ENCODE measurements around the gene CPEB4. TPM values are rescaled to one million over a fixed set of nuclear protein-coding genes. Genes with fewer than 3 reads are reported as not detected.
A peak's percentile ranks its signal among the peaks of the same experiment; 100 is the strongest.

Gene CPEB4
- total and polyA plus RNA-seq, 10 of the 15 experiments (the other 5 are each of a cell fraction or from before 2014, with no cell fraction given), result 6.9 to 33.1 (median 20.4) TPM

DNA sequence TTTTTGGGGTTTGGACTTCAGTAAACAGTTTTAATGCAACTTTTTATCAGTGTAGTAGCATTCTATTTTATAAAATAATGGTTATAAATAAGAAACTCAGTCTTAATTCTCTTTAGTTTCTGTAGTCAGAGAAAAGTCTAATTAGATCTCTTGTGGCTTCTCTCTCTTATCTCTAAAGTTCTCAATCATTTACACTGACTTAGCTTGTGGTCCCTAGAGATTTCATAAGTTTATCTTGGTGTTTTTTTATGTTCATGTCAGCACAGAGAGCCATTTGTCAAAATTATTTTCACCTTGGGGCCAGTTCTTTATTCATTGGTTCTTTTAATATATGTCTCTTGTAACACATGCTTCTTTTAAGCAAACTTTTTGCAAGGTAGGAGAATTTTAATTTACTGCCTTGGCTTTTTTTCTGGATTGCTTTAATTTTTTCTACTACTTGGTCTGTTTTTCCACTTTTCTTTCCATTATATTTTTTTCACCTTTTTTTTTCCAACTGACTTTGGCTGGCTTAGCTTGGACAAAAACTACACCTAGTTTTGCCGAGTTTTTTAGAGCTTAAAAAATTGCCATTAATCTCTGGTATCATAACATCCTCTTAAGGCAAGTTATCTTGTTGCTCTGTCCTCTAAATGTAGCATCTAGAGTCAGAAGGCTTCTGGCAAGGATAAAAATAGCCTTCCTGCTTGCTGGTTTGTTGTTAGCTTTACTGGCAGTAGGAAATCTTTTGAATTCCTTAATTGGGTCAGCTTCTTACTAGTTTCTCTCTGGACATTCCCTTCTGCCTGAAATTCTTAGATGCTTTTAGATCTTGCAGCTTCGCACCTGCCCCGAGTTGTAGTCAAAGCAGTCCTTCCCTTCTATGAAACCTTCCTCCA lies 35.3 kb downstream of the CPEB4 start (continued):
- TF ChIP-seq, protein P1, sequence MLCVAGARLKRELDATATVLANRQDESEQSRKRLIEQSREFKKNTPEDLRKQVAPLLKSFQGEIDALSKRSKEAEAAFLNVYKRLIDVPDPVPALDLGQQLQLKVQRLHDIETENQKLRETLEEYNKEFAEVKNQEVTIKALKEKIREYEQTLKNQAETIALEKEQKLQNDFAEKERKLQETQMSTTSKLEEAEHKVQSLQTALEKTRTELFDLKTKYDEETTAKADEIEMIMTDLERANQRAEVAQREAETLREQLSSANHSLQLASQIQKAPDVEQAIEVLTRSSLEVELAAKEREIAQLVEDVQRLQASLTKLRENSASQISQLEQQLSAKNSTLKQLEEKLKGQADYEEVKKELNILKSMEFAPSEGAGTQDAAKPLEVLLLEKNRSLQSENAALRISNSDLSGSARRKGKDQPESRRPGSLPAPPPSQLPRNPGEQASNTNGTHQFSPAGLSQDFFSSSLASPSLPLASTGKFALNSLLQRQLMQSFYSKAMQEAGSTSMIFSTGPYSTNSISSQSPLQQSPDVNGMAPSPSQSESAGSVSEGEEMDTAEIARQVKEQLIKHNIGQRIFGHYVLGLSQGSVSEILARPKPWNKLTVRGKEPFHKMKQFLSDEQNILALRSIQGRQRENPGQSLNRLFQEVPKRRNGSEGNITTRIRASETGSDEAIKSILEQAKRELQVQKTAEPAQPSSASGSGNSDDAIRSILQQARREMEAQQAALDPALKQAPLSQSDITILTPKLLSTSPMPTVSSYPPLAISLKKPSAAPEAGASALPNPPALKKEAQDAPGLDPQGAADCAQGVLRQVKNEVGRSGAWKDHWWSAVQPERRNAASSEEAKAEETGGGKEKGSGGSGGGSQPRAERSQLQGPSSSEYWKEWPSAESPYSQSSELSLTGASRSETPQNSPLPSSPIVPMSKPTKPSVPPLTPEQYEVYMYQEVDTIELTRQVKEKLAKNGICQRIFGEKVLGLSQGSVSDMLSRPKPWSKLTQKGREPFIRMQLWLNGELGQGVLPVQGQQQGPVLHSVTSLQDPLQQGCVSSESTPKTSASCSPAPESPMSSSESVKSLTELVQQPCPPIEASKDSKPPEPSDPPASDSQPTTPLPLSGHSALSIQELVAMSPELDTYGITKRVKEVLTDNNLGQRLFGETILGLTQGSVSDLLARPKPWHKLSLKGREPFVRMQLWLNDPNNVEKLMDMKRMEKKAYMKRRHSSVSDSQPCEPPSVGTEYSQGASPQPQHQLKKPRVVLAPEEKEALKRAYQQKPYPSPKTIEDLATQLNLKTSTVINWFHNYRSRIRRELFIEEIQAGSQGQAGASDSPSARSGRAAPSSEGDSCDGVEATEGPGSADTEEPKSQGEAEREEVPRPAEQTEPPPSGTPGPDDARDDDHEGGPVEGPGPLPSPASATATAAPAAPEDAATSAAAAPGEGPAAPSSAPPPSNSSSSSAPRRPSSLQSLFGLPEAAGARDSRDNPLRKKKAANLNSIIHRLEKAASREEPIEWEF (IDR thresholded peaks at IDR 0.05; ENCODE audit: insufficient replicate concordance, low read depth, low read length), result no peak

DNA sequence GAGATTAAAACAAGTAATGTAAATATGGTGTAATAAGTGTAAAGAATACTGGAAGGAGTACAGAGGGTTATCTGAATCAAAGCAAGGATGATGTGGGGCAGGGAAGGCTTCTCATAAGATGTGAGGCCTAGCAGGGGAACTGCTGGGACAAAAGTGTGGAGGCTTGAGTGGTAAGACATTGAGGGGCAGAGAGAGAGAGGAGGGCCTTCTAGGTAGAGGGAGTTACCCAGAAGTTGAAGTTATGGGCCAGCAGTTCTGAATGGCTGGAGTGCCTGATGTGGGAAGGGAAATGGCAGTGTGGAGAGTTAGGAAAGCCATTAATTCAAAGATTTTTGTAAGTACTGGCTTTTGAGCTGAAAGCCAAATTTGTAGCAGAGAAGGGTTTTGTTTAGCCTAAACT lies 36.8 kb downstream of the CPEB4 start:
- Histone ChIP-seq H3K36me3 (ENCODE audit: control insufficient read depth in 2 of 2, insufficient read depth in 2 of 2, low read length in 1 of 2) (peaks cover 0 to 7% of the 10 kb centered on the region in 2 experiments; a peak in 2 of 4 replicates), H3K27me3 (replicated peaks in 1 of 2; ENCODE audit: control insufficient read depth in 2 of 2, insufficient read depth in 2 of 2, low read length in 1 of 2) (no peaks in the 10 kb centered on the region), H3K4me3 (no peak overlapping the region), H3K27ac (ENCODE audit: control insufficient read depth, insufficient read depth) (peak overlapping the region; percentile 32; the same call in 1 of the 2 replicates), H3K9ac (ENCODE audit: control insufficient read depth, insufficient read depth, low read length) (no peak overlapping the region), H3K9me3 (replicated peaks; ENCODE audit: control insufficient read depth, insufficient read depth, low read length) (no peaks in the 10 kb centered on the region), H4K20me1 (ENCODE audit: control insufficient read depth, insufficient read depth) (peaks cover 4% of the 10 kb centered on the region; the same call in 1 of the 2 replicates), H2AFZ (ENCODE audit: control insufficient read depth, low read depth, low read length) (no peak overlapping the region), H3K4me2 (ENCODE audit: control insufficient read depth, insufficient read depth) (no peak overlapping the region), H3K4me1 (ENCODE audit: control insufficient read depth, insufficient read depth, low read length) (peaks cover 21% of the 10 kb centered on the region), H3K79me2 (ENCODE audit: control insufficient read depth, insufficient read depth, low read length) (peaks cover 46% of the 10 kb centered on the region)
- BruUV-seq (replicated peaks), result no TSS peak
- TF ChIP-seq JUNB (IDR thresholded peaks at IDR 0.05), result no peak
- TF ChIP-seq, protein P2, sequence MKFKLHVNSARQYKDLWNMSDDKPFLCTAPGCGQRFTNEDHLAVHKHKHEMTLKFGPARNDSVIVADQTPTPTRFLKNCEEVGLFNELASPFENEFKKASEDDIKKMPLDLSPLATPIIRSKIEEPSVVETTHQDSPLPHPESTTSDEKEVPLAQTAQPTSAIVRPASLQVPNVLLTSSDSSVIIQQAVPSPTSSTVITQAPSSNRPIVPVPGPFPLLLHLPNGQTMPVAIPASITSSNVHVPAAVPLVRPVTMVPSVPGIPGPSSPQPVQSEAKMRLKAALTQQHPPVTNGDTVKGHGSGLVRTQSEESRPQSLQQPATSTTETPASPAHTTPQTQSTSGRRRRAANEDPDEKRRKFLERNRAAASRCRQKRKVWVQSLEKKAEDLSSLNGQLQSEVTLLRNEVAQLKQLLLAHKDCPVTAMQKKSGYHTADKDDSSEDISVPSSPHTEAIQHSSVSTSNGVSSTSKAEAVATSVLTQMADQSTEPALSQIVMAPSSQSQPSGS (IDR thresholded peaks at IDR 0.05; ENCODE audit: low read length), result no peak
- ATAC-seq (peak; percentile 49), FAIRE-seq (no peak), DNase-seq (ENCODE audit: low read depth, low spot score) (no peak)
- intact Hi-C loops (cut with micrococcal nuclease; ENCODE audit: unreplicated experiment), result loop anchor here (1.0 to 10.0 kb wide), 3 partner anchors 33 to 306 kb away; no protein-coding TSS in a partner anchor
- in situ Hi-C loops (cut with MboI), result loop anchor here (5.0 kb wide), 1 partner anchor 303 kb away; no protein-coding TSS in a partner anchor
- ChIA-PET SMC1A (ENCODE audit: uncharacterized antibody, unreplicated experiment) (interaction anchor here (0.8 to 10.7 kb wide), 44 partner anchors 8 to 389 kb away, joined by 3 to 199 read pairs (median 5); partner anchors contain the start of genes BOD1 and CPEB4), RAD21 (ENCODE audit: unreplicated experiment) (interaction anchor here (0.7 to 6.5 kb wide), 50 partner anchors 10 to 307 kb away, joined by 3 to 89 read pairs (median 5); partner anchors contain the start of genes BOD1 and CPEB4), CTCF (interaction anchor here (0.7 to 10.5 kb wide), 61 partner anchors 10 to 313 kb away, joined by 3 to 267 read pairs (median 5); partner anchors contain the start of genes BOD1 and CPEB4), POLR2A (interaction anchor here (1.0 to 2.6 kb wide), 13 partner anchors 27 to 309 kb away, joined by 3 to 16 read pairs (median 5); partner anchors contain the start of genes BOD1 and CPEB4)
